Measurements from ENCODE around the gene MAP3K3. TPM values are rescaled to one million over a fixed set of nuclear protein-coding genes. Genes with fewer than 3 reads are reported as not detected.

The MAP3K3 gene
- total RNA-seq, 1 donor from 2014 or later = 26.2 TPM

GRCh38 chr17:63622574-63623390 is 565 bp downstream of the MAP3K3 start:
- Mint-ChIP-seq H3K4me3 (peak overlapping the region; percentile 98), H3K27ac (peak overlapping the region; percentile 80), H3K4me1 (ENCODE audit: unreplicated experiment) (peaks cover 31% of the 10 kb centered on the region), H3K9me3 (no peaks in the 10 kb centered on the region), H3K27me3 (peaks cover 10% of the 10 kb centered on the region), H3K36me3 (no peaks in the 10 kb centered on the region)
- TF ChIP-seq CTCF (conservative IDR thresholded peaks at IDR 0.05) = no peak
- peak; percentile 80 for DNase-seq (ENCODE audit: extremely low spot score, unreplicated experiment)

GRCh38 chr17:63623786-63624530 is 1.7 kb downstream of the MAP3K3 start:
- Mint-ChIP-seq H3K27ac (peak overlapping the region; percentile 80), H3K36me3 (no peaks in the 10 kb centered on the region), H3K27me3 (no peaks in the 10 kb centered on the region), H3K4me1 (ENCODE audit: unreplicated experiment) (peaks cover 31% of the 10 kb centered on the region), H3K4me3 (peak overlapping the region; percentile 98), H3K9me3 (no peaks in the 10 kb centered on the region)
- no peak for TF ChIP-seq CTCF (conservative IDR thresholded peaks at IDR 0.05)
- no peak for DNase-seq (ENCODE audit: extremely low spot score, unreplicated experiment)

GRCh38 chr17:63624531-63624880 is 2.3 kb downstream of the MAP3K3 start:
- H3K36me3 Mint-ChIP-seq = no peaks in the 10 kb centered on the region
- peaks cover 31% of the 10 kb centered on the region for H3K4me1 Mint-ChIP-seq (ENCODE audit: unreplicated experiment)
- no peaks in the 10 kb centered on the region for H3K27me3 Mint-ChIP-seq
- H3K27ac Mint-ChIP-seq = no peak overlapping the region
- peak overlapping the region; percentile 73 for H3K4me3 Mint-ChIP-seq
- H3K9me3 Mint-ChIP-seq = no peaks in the 10 kb centered on the region
- DNase-seq (ENCODE audit: extremely low spot score, unreplicated experiment) = no peak
- no peak for TF ChIP-seq CTCF (conservative IDR thresholded peaks at IDR 0.05)

GRCh38 chr17:63626551-63627180 is 4.4 kb downstream of the MAP3K3 start:
- no peaks in the 10 kb centered on the region for H3K9me3 Mint-ChIP-seq
- no peak overlapping the region for H3K4me3 Mint-ChIP-seq
- no peaks in the 10 kb centered on the region for H3K36me3 Mint-ChIP-seq
- H3K27me3 Mint-ChIP-seq = no peaks in the 10 kb centered on the region
- H3K27ac Mint-ChIP-seq = no peak overlapping the region
- TF ChIP-seq CTCF (conservative IDR thresholded peaks at IDR 0.05) = no peak
- DNase-seq (ENCODE audit: extremely low spot score, unreplicated experiment) = no peak
- peaks cover 31% of the 10 kb centered on the region for H3K4me1 Mint-ChIP-seq (ENCODE audit: unreplicated experiment)

- peak overlapping the region; percentile 16 for H3K27ac Mint-ChIP-seq
- no peaks in the 10 kb centered on the region for H3K9me3 Mint-ChIP-seq
- peaks cover 28% of the 10 kb centered on the region for H3K4me1 Mint-ChIP-seq (ENCODE audit: unreplicated experiment)
- no peak overlapping the region for H3K4me3 Mint-ChIP-seq
- no peaks in the 10 kb centered on the region for H3K27me3 Mint-ChIP-seq
- no peak for TF ChIP-seq CTCF (conservative IDR thresholded peaks at IDR 0.05)
- DNase-seq (ENCODE audit: extremely low spot score, unreplicated experiment) = no peak
- no peaks in the 10 kb centered on the region for H3K36me3 Mint-ChIP-seq
These were observed 7.4 kb downstream of the MAP3K3 start for GRCh38 chr17:63629627-63630026.

All from type B pancreatic cell (in vitro differentiated cells).